Adrenal gland (tissue), 12 donors: ENCODE measurements around the gene WEE1. TPM values are rescaled to one million over a fixed set of nuclear protein-coding genes. Genes with fewer than 3 reads are reported as not detected.

Source experiments
- DNase-seq, 7 donors: peaks; one replicate each; pipeline ENCODE4 v3.0.0-alpha.2; 2019 to 2020
- H3K27ac ChIP-seq, 5 donors: fragments of 200-600 bp; sonication (generic) in 4 of 5; 1 replicate in 3 of 5; 2 replicates in 2 of 5; pipeline versions ENCODE4 v1.5.1 to v1.8.0; 2016 to 2020; ENCODE audit warnings: mild to moderate bottlenecking in 1 of 5
- H3K27me3 ChIP-seq: fragments of 200-600 bp; 2 replicates; pipeline ENCODE4 v1.8.0; 2021
- H3K36me3 ChIP-seq, 2 donors: fragments of 200-600 bp; replicated peaks in 1 of 2; 1 replicate in 1 of 2; 2 replicates in 1 of 2; pipeline versions ENCODE4 v1.5.1 to v1.8.0; 2018 to 2022
- H3K4me1 ChIP-seq, 2 donors: fragments of 200-600 bp; replicated peaks in 1 of 2; 1 replicate in 1 of 2; 2 replicates in 1 of 2; pipeline versions ENCODE4 v1.5.1 to v1.8.0; 2018 to 2021
- H3K4me3 ChIP-seq, 4 donors: fragments of 200-600 bp; sonication (generic) in 3 of 4; one replicate each; pipeline ENCODE4 v1.5.1; 2016 to 2018
- H3K9me3 ChIP-seq, 3 donors: fragments of 200-600 bp; sonication (generic) in 1 of 3; replicated peaks in 1 of 3; 1 replicate in 2 of 3; 2 replicates in 1 of 3; pipeline versions ENCODE4 v1.5.1 to v1.8.0; 2016 to 2021
- POLR2A ChIP-seq, 2 donors: fragments of 450-650 bp; IDR thresholded peaks; one replicate each; pipeline ENCODE4 v1.6.1; 2017; ENCODE audit warnings: antibody characterized with exemption in 2 of 2, mild to moderate bottlenecking in 2 of 2, moderate library complexity in 1 of 2
- WGBS, 4 donors: extraction: QIAGEN DNeasy Blood & Tissue Kit in 2 of 4; methylation state at CpG; one replicate each; pipeline versions ENCODE4 v1.1.5 to v1.1.7; 2013 to 2017; 5-methylcytosine and 5-hydroxymethylcytosine counted together
- intact Hi-C, 2 donors: fragments of 100-400 bp; cut with DNase I; formaldehyde crosslinking; loops; one replicate each; pipeline versions ENCODE4 v1.14.1 to v1.15.0; 2022 to 2023
- polyA plus RNA-seq, 3 donors: library from polyadenylated mRNA; stranded (reverse); fragments of 200-250 nt in 2 of 3; fragments of 350-450 nt in 1 of 3; fragmentation: Illumina TruSeq in 1 of 3; extraction: RNeasy Lipid Tissue Mini Kit (QIAGEN cat#74804) in 1 of 3; gene quantifications; one replicate each; pipeline ENCODE4 v1.2.3, GENCODE V29; 2013 to 2014
- total RNA-seq, 9 donors: library from RNA; depleted of rRNA in 4 of 9; stranded (reverse); fragments of >200 nt in 4 of 9; fragments of 120-200 nt in 1 of 9; fragmentation: NEBNext Ultra II Directional in 1 of 9; extraction: Animal tissue kit (Norgen Biotek cat#: 25700) in 1 of 9; gene quantifications; one replicate each; pipeline versions ENCODE4 v1.1.0 to v1.2.4, GENCODE V29; 2013 to 2023
- TF ChIP-seq, protein P1 (sequence below), 6 experiments: fragments of 450-650 bp in 4 of 6; fragments of 200-600 bp in 2 of 6; sonication (generic) in 1 of 6; IDR thresholded peaks; 1 replicate in 5 of 6; 2 replicates in 1 of 6; pipeline versions ENCODE4 v1.5.1 to v1.8.0; 2016 to 2021; ENCODE audit warnings: antibody characterized with exemption in 6 of 6, mild to moderate bottlenecking in 2 of 6, moderate library complexity in 1 of 6
- donor health status: healthy with polysubstance abuse.
- donor health status: Bipolar disorder and iron deficiency.
- donor health status: DM: yes; HTN: yes; CAD: no.
- donor health status: DM: no; HTN: no; CAD: no.
- donor health status: DM: no; HTN: no; CAD: no.
- donor health status: DM: yes; HTN: yes; CAD: no.

The WEE1 gene
- total and polyA plus RNA-seq, 12 donors: 3.3 to 33.8 (median 9.0) TPM

DNA sequence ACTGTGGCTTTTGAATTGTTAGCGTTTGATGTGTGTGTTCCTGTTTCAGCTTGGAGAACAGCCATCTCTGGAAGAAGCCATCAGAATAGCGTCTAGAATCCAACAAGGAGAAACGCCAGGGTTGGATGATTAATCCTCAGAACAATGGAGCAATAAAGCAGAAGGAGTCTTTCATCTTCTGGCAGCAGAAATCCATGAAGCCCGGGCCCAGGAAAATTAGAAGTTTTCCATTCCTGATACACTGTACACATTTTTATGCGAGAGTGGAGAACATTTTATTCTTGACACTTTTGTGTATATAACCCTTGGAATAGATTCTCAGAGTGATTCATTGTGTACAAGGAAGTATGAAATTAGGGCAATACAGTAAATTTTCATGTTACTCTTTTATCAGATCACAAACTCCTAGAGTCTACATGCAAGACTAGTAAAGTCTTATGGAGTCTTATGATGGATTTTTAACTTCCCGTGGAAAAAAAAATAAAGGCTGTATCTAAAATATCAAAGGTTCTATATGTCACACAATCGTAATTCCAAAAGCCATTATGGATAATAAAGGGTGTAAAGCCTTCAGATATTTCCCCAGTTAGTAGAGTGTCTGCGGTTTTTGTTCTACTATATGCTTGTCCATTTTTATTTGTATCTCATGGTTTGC lies 45.9 kb upstream of the WEE1 start:
- DNase-seq: peak in 5 of 7 donors; percentile 20 to 51 (median 47)
- intact Hi-C loops: loop anchor here in 1 of 2 donors (10.0 kb wide), 1 partner anchor 47 kb away; the partner anchor contains the start of gene WEE1
- no peak for TF ChIP-seq POLR2A (IDR thresholded peaks at IDR 0.05)
- TF ChIP-seq, protein P1, sequence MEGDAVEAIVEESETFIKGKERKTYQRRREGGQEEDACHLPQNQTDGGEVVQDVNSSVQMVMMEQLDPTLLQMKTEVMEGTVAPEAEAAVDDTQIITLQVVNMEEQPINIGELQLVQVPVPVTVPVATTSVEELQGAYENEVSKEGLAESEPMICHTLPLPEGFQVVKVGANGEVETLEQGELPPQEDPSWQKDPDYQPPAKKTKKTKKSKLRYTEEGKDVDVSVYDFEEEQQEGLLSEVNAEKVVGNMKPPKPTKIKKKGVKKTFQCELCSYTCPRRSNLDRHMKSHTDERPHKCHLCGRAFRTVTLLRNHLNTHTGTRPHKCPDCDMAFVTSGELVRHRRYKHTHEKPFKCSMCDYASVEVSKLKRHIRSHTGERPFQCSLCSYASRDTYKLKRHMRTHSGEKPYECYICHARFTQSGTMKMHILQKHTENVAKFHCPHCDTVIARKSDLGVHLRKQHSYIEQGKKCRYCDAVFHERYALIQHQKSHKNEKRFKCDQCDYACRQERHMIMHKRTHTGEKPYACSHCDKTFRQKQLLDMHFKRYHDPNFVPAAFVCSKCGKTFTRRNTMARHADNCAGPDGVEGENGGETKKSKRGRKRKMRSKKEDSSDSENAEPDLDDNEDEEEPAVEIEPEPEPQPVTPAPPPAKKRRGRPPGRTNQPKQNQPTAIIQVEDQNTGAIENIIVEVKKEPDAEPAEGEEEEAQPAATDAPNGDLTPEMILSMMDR (IDR thresholded peaks at IDR 0.05): no peak
- WGBS, 4 donors: 25 to 35% (median 28%) methylated on average over 8 of the region's 8 CpGs
- H3K27ac ChIP-seq: peak overlapping the region in 3 of 5 donors; percentile 36 to 42 (median 41)
- no peaks in the 10 kb centered on the region for H3K9me3 ChIP-seq
- H3K36me3 ChIP-seq: peaks cover 0 to 8% of the 10 kb centered on the region in 2 donors
- no peaks in the 10 kb centered on the region for H3K27me3 ChIP-seq
- H3K4me3 ChIP-seq: no peak overlapping the region
- H3K4me1 ChIP-seq: peaks cover 21 to 33% of the 10 kb centered on the region in 2 donors

DNA sequence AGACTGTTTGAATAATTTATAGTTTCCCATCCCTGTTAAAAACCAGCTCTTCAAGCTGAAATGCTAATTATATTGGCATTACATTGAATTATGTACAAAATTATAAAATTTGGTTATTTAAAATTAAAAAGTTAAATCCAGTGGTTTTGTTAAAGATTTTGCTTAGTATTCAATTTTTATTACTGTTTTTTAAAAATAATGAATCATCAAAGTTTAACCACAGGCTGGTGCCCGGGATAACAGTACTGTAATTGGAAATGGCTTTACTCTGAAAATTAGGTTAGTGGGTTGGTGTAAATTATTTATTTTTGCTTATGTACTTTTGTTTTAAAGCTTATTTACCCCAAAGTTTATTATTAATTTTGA lies 45.4 kb upstream of the WEE1 start:
- H3K36me3 ChIP-seq: peaks cover 0 to 8% of the 10 kb centered on the region in 2 donors
- H3K4me3 ChIP-seq: no peak overlapping the region
- no peaks in the 10 kb centered on the region for H3K9me3 ChIP-seq
- H3K27me3 ChIP-seq: no peaks in the 10 kb centered on the region
- intact Hi-C loops: loop anchor here in 1 of 2 donors (10.0 kb wide), 1 partner anchor 47 kb away; the partner anchor contains the start of gene WEE1
- H3K4me1 ChIP-seq: peaks cover 21 to 33% of the 10 kb centered on the region in 2 donors
- DNase-seq: no peak
- WGBS, 4 donors: 75 to 85% (median 83%) methylated on average over 1 of the region's 1 CpG
- TF ChIP-seq POLR2A (IDR thresholded peaks at IDR 0.05): no peak
- TF ChIP-seq, protein P1 (IDR thresholded peaks at IDR 0.05): no peak
- peak overlapping the region in 2 of 5 donors; percentile 36 to 41 for H3K27ac ChIP-seq

DNA sequence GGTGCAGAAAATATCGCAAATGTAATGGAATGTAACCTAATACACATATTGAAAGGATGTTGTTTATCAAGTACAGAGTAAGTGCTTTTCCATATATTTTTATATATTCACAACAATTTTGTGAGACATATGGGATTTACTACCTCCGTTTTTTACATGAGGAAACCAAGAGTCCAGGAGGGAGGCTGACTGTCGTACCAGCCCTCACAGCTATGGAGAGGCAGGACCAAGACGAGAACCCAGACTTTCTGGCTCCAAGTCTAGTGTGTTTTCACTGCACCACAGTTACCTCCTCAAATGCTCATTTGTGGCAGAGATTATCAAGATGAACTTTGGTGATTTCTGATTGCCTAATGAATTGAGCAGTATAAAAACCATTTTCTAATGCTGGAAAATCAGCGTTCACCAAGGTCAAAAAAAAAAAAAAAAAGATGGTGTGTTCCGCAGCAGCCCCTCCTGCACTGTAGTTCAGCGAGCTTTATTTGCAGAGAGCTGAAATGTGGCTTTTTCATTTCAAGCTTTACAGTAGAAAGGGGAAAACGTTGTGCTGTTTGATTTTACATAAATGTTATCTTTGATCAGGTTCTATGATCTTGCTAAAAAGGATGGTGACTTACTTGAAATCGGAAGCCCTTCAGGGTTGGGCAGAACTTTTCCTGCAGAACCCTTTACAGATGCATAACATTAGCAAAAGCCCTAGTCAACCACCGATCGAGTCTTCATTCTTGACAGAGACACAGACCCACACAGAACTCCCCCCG lies 44.7 kb upstream of the WEE1 start:
- Histone ChIP-seq H3K4me1 (peaks cover 21 to 33% of the 10 kb centered on the region in 2 donors), H3K9me3 (no peaks in the 10 kb centered on the region), H3K4me3 (no peak overlapping the region), H3K36me3 (peaks cover 0 to 8% of the 10 kb centered on the region in 2 donors), H3K27me3 (no peaks in the 10 kb centered on the region), H3K27ac (peak overlapping the region in 2 of 5 donors; percentile 4 to 27)
- DNase-seq: no peak
- TF ChIP-seq, protein P1 (IDR thresholded peaks at IDR 0.05): no peak
- no peak for TF ChIP-seq POLR2A (IDR thresholded peaks at IDR 0.05)
- intact Hi-C loops: loop anchor here in 1 of 2 donors (10.0 kb wide), 1 partner anchor 46 kb away; the partner anchor contains the start of gene WEE1
- 56 to 66% (median 62%) methylated on average over 12 of the region's 12 CpGs for WGBS, 4 donors

DNA sequence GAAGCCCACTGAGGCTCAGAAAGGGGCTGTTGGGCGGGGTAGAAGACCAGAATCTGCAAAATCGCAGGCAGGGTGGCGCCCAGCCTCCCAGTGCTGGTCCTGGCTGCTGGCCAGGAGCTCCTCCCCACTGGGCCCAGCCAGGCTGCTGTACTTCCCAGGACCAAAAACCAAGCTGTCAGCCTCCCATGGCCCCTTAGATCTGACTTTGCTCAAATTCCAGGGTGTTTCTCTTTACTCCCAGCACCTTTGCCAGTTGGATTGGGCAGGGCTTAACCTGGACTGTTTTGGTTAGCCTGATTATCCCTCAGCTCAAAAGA lies 44.2 kb upstream of the WEE1 start:
- peak overlapping the region in 2 of 5 donors; percentile 4 to 27 for H3K27ac ChIP-seq
- peak in 3 of 7 donors; percentile 33 to 35 (median 33) for DNase-seq
- H3K9me3 ChIP-seq: no peaks in the 10 kb centered on the region
- peaks cover 21 to 33% of the 10 kb centered on the region in 2 donors for H3K4me1 ChIP-seq
- no peak overlapping the region for H3K4me3 ChIP-seq
- H3K36me3 ChIP-seq: peaks cover 0 to 8% of the 10 kb centered on the region in 2 donors
- H3K27me3 ChIP-seq: no peaks in the 10 kb centered on the region
- 44 to 74% (median 68%) methylated on average over 1 to 3 of the region's 3 CpGs for WGBS, 4 donors
- intact Hi-C loops: loop anchor here in 1 of 2 donors (10.0 kb wide), 1 partner anchor 46 kb away; the partner anchor contains the start of gene WEE1
- TF ChIP-seq POLR2A (IDR thresholded peaks at IDR 0.05): no peak
- TF ChIP-seq, protein P1 (IDR thresholded peaks at IDR 0.05): no peak
